Right atrium auricular region (tissue), 2 donors: Measurements from ENCODE around the gene RNU1-3. TPM values are rescaled to one million over a fixed set of nuclear protein-coding genes. Genes with fewer than 3 reads are reported as not detected.
A peak's percentile ranks its signal among the peaks of the same experiment; 100 is the strongest.
"Not testable (repeated sequence)": the region's sequence is repeated elsewhere in the genome, so short reads cannot be mapped to it uniquely, and the experiment has no call there.

Experiments
- DNase-seq: peaks from one replicate; pipeline ENCODE4 v3.0.0-alpha.2; 2019; ENCODE audit warnings: low spot score
- H3K27ac ChIP-seq, 2 donors: fragments of 200-600 bp; sonication (generic); 1 replicate in 1 of 2; 2 replicates in 1 of 2; pipeline ENCODE4 v1.5.1; 2016 to 2019
- H3K27me3 ChIP-seq, 2 donors: fragments of 200-600 bp; sonication (generic); one replicate each; pipeline versions ENCODE4 v1.5.1 to v1.6.0; 2017 to 2019
- H3K36me3 ChIP-seq: fragments of 200-600 bp; sonication (generic); one replicate; pipeline ENCODE4 v1.5.1; 2016
- H3K4me1 ChIP-seq, 2 donors: fragments of 200-600 bp; sonication (generic); one replicate each; pipeline versions ENCODE4 v1.5.1 to v1.6.0; 2017 to 2019
- H3K4me3 ChIP-seq, 2 donors: fragments of 200-600 bp; sonication (generic); 1 replicate in 1 of 2; 2 replicates in 1 of 2; pipeline ENCODE4 v1.5.1; 2017 to 2019; ENCODE audit warnings: mild to moderate bottlenecking in 1 of 2, moderate library complexity in 1 of 2
- H3K9me3 ChIP-seq, 2 donors: fragments of 200-600 bp; sonication (generic); one replicate each; pipeline ENCODE4 v1.5.1; 2019
- CTCF ChIP-seq, 2 donors: fragments of 200-600 bp; sonication (generic); IDR thresholded peaks; one replicate each; pipeline ENCODE4 v1.5.1; 2019; ENCODE audit warnings: antibody characterized with exemption in 2 of 2
- total RNA-seq, 2 donors: library from RNA; depleted of rRNA; stranded (reverse); fragments of >200 nt; gene quantifications; one replicate each; pipeline ENCODE4 v1.1.0, GENCODE V29; 2016

Gene RNU1-3
- total RNA-seq, 2 donors from 2014 or later: not detected

DNA sequence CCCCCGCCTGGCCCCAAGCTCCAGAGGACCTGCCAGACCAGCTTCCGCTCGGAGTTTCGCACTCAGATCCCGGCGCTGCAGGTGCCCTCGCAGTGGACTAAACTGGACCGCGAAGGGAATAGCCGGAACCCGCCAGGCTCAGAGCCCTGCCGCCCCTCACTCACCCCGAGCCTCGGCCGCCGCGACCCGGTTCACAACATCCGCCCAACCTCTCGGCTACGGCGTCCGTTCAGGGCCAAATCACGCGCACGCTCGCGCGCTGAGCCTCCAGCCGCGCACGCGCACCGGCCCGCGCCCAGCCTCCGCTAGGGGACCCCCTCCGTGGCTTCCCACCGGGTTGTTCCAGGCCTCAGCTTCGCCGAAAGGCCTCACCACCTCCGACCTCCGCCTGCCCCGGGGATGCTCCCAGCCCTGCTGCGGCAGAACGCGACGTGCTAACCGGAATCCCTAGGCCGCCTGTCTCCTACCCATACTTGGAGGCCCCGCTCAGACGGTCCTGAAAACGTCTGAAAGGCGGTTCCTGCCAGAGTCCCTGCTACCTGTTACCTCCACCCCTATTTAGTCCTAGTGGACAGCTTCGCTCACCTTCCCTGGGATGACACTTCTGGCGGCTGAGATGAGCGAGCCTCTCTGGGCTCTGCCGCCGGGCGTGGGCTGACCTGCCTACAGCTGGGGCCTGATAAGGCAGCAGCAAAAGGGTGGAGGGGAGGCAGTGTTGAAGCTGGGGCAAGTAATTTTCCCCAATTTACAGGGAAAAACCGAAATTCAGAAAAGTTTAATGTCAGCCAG is 22.1 kb downstream of the RNU1-3 start:
- H3K9me3 ChIP-seq, H3K36me3 ChIP-seq, H3K27me3 ChIP-seq: not testable (repeated sequence)
- Histone ChIP-seq H3K27ac (peak overlapping the region; percentile 81 to 83), H3K4me3 (peak overlapping the region; percentile 53 to 70), H3K4me1 (peaks cover 0 to 43% of the 10 kb centered on the region in 2 donors)
- TF ChIP-seq CTCF (IDR thresholded peaks at IDR 0.05): peak; percentile 67 to 76
- DNase-seq: peak; percentile 98

DNA sequence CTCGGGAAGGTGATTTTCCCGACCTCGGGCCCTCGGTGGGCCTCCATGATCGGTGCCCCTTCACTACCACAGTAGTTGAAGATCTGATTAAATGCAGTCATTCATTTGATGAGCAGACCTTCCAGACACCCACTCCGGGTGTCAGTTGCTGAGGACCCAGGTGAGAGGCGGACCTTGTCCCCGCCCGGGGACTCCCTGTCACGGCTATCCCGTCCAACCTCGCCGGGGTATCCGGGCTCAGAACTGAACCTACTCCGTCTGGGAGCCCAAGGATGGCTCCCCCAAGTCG is 22.6 kb downstream of the RNU1-3 start:
- H3K27ac ChIP-seq: peak overlapping the region; percentile 81 to 83
- no peak for DNase-seq
- no peaks in the 10 kb centered on the region for H3K27me3 ChIP-seq
- no peak for TF ChIP-seq CTCF (IDR thresholded peaks at IDR 0.05)
- H3K4me3 ChIP-seq: peak overlapping the region; percentile 53 to 70
- no peaks in the 10 kb centered on the region for H3K9me3 ChIP-seq
- H3K36me3 ChIP-seq: no peaks in the 10 kb centered on the region
- H3K4me1 ChIP-seq: peaks cover 0 to 43% of the 10 kb centered on the region in 2 donors

DNA sequence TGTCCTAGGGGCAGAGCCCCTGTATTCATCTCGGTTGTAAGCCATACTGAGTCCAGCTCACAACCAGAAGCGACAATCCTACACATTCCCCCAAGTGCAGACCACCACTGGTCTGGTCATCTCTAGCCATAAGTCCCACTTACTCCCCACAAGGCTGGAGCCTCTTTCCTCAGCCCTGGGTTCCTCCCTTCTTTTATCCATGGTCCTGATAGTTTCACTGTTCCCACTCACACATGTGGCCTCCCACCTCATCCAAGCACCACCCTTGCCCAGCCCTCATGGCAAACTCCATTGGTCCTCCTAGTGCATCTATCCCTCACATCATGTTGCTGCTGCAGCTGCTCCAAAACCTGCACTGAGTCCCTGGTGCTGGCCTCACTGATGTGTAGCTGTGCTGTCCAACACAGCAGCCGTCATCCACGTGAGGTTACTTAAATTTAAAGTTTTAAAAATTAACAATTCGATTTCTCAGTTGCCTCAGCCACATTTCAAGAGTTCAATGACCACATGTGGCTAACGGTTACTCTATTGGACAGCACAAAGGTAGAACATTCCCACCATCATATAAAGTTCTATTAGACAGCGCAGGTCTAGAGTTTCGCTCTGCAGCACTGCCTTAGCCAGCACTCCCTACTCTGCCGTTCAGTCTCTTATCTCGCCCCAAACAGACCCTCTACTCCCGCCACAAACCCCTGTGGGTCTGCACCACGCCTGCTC is 23.1 kb downstream of the RNU1-3 start:
- not testable (repeated sequence) for H3K9me3 ChIP-seq, H3K36me3 ChIP-seq, H3K27me3 ChIP-seq
- H3K27ac ChIP-seq: peak overlapping the region in 1 of 2 donors; percentile 83
- peak overlapping the region; percentile 53 to 70 for H3K4me3 ChIP-seq
- peak; percentile 63 for DNase-seq
- H3K4me1 ChIP-seq: peaks cover 0 to 43% of the 10 kb centered on the region in 2 donors

GRCh38 chr1:16643001-16643411 is 23.7 kb downstream of the RNU1-3 start:
- H3K4me3 ChIP-seq: not testable (repeated sequence)

GRCh38 chr1:16642025-16642966 is 24.5 kb downstream of the RNU1-3 start:
- not testable (repeated sequence) for H3K27me3 ChIP-seq, H3K27ac ChIP-seq, H3K9me3 ChIP-seq, H3K36me3 ChIP-seq, H3K4me3 ChIP-seq
- peaks cover 0 to 39% of the 10 kb centered on the region in 2 donors for H3K4me1 ChIP-seq
- peak; percentile 59 for DNase-seq

More at GRCh38 chr1:16643001-16643411, 23.7 kb downstream of the RNU1-3 start:
- H3K9me3 ChIP-seq, H3K36me3 ChIP-seq, H3K27me3 ChIP-seq, H3K27ac ChIP-seq: not testable (repeated sequence)
- peaks cover 0 to 43% of the 10 kb centered on the region in 2 donors for H3K4me1 ChIP-seq
- peak; percentile 66 for DNase-seq

GRCh38 chr1:16641159-16641975 is 25.4 kb downstream of the RNU1-3 start:
- H3K27me3 ChIP-seq, H3K36me3 ChIP-seq, DNase-seq, H3K4me3 ChIP-seq, H3K27ac ChIP-seq, H3K9me3 ChIP-seq: not testable (repeated sequence)
- peaks cover 0 to 39% of the 10 kb centered on the region in 2 donors for H3K4me1 ChIP-seq

DNA sequence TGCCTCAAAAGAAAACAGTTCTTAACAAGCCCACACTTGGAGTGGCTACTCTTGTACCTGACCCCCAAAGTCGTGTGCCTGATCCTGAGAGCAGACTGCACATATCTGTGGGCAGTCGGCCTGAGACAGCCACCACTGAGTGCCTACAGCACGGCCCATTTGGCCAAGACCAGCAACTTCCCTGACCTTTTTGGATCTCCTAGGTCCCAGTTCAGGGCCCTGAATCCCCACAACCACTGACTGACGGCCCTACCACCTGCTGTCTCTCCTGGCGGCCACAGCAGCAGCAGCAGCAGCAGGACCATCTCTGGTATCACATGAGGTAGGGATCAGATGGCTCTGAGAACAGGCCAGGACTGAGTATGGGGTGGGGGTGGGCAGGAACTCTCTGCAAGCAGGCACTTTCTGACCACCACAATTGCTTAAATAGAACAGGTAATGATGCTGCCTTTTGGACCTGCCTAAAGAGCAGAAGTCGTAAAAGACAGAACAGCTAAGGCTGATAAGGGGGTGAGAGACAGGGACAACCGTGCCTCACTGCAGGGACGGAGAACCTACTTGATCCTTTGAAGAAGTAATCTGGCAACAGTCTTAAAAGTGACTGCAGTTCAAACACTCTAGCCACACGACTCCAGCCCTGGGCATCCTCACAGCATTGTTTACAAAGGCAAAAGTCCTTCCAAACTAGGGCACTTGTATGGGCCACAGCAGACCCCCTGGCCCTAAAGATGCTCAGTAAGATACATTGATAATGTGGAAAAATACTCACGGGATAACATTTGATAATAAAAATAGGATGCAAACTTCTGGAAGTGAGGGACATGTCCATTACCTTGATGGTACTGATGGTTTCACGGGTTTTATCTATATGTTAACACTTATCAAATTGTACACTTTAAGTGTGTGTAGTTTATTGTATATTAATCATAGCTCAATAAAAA is 27.4 kb downstream of the RNU1-3 start:
- not testable (repeated sequence) for H3K36me3 ChIP-seq, H3K27me3 ChIP-seq, H3K9me3 ChIP-seq, H3K27ac ChIP-seq, H3K4me3 ChIP-seq
- peaks cover 0 to 30% of the 10 kb centered on the region in 2 donors for H3K4me1 ChIP-seq
- DNase-seq: peak; percentile 61

DNA sequence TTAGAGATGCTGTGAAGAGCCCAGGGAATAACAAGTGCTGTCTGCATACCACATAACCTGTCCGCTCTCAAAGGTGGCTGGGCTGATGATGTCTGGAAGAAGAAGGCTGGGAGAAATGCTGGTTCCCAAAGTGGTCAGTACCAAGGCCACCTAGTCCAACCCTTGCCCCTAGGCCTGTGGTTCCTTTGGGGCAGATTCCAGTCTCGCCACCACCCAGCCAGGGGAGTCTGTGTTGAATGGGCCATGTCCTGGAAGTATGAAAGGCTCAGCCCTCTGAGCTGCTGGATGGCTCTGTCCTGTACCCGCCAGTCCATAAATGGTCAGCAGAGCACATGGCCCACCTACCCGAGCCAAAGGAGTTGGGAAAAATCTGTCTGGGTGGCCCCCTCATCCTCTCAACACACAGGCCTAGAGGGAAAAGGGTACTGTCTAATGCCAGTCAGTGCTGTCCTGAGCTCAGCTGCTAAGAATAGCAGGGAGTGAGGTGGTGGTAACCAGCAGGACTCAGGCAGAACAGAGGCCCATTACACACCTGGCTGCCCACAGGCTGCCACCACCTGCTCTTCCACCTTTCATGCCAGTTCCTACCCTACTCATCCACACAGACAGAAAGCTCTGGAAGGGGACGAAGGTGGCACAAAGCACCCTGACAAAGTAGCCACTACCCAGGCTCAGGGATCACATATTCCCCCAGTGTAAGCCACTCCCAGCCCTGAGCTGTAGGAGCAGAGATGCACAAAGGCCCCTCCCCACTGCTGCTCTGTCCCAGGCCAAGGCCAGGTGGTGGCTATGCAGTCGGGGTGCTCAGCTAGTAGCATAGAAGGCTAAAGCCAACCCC is 28.6 kb downstream of the RNU1-3 start:
- not testable (repeated sequence) for H3K27me3 ChIP-seq
- peaks cover 0 to 19% of the 10 kb centered on the region in 2 donors for H3K4me1 ChIP-seq

DNA sequence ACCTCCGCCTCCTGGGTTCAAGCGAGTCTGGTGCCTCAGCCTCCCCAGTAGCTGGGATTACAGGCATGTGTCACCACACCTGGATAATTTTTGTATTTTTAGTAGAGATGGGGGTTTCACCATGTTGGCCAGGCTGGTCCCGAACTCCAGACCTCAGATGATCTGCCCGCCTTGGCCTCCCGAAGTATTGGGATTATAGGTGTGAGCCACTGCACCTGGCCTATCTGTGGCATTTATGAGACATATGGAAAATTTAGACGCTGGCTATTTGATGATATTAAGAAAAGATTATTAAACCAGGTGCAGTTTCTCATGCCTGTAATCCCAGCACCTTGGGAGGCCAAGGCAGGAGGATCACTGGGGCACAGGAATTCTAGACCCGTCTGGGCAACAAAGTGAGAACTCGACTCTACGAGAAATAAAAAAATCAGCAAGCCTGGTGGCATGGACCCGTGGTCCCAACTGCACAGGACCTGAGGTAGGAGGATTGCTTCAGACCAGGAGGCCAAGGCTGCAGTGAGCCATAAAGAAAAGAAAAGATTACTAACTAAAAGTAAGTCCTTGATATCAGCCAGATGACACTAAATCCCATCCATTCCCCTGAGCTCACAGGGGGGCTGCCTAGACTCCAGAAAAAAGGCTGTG is 30.1 kb downstream of the RNU1-3 start:
- not testable (repeated sequence) for H3K9me3 ChIP-seq, H3K4me1 ChIP-seq, H3K27ac ChIP-seq, H3K27me3 ChIP-seq, H3K4me3 ChIP-seq
- peak; percentile 63 for DNase-seq
- peaks cover 25% of the 10 kb centered on the region for H3K36me3 ChIP-seq

More for the DNA sequence above, 28.6 kb downstream of the RNU1-3 start:
- not testable (repeated sequence) for H3K4me3 ChIP-seq, H3K27ac ChIP-seq, H3K9me3 ChIP-seq
- peaks cover 10% of the 10 kb centered on the region for H3K36me3 ChIP-seq
- DNase-seq: peak; percentile 60
